Cardiac muscle cell (in vitro differentiated cells and primary cell): ENCODE measurements around the gene IGSF23. TPM values are rescaled to one million over a fixed set of nuclear protein-coding genes. Genes with fewer than 3 reads are reported as not detected.

Source experiments
- DNase-seq, 2 donors: peaks; one replicate each; pipeline versions ENCODE4 v3.0.0 to v3.0.0-alpha.2; 2010 to 2017; ENCODE audit warnings: low read depth in 1 of 2, low spot score in 1 of 2
- H3K27ac ChIP-seq: fragments of 200-600 bp; sonication (generic); 2 replicates; pipeline ENCODE4 v1.5.1; 2016
- H3K27me3 ChIP-seq: fragments of 200-600 bp; sonication (generic); 2 replicates; pipeline ENCODE4 v1.6.0; 2016; ENCODE audit warnings: control low read depth
- H3K36me3 ChIP-seq: fragments of 200-600 bp; sonication (generic); 2 replicates; pipeline ENCODE4 v1.5.1; 2016; ENCODE audit warnings: control low read depth
- H3K4me1 ChIP-seq: fragments of 200-600 bp; sonication (generic); 2 replicates; pipeline ENCODE4 v1.8.1; 2017; ENCODE audit warnings: low read depth, mild to moderate bottlenecking, mixed run types
- H3K4me3 ChIP-seq: fragments of 200-600 bp; sonication (generic); 2 replicates; pipeline ENCODE4 v1.5.1; 2016; ENCODE audit warnings: mild to moderate bottlenecking
- H3K9me3 ChIP-seq: fragments of 200-600 bp; sonication (generic); 2 replicates; pipeline ENCODE4 v1.5.1; 2017; ENCODE audit warnings: low read depth, mild to moderate bottlenecking, control low read depth
- polyA plus RNA-seq: library from polyadenylated mRNA; unstranded; fragments of >200 nt; fragmentation: Nextera tagmentation; extraction: Ambion mirVana; gene quantifications from 2 replicates; pipeline ENCODE4 v1.2.1, GENCODE V29; 2016
- total RNA-seq: library from RNA; depleted of rRNA; stranded (reverse); fragments of >200 nt; gene quantifications from 2 replicates; pipeline ENCODE4 v1.2.3, GENCODE V29; 2016
- TF ChIP-seq, protein P1 (sequence below): IDR thresholded peaks from 2 replicates; pipeline ENCODE4 v1.5.1; 2012; ENCODE audit warnings: low read depth, mild to moderate bottlenecking, low read length

Gene IGSF23
- total and polyA plus RNA-seq, 2 experiments from 2014 or later = not detected

DNA sequence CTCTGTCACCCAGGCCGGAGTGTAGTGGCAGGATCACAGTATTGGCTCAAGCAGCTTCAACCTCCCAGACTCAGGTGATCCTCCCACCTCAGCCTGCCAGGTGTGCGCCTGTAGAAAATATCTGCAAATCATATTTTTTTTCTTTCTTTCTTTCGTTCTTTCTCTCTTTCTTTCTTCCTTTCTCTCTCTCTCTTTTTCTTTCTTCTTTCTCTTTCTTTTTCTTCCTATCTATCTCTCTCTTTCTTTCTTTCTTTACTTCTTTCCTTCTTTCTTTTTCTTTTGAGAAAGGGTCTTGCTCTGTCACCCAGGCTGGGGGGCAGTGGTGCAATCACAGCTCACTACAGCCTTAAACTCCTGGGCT, 16.3 kb upstream of the IGSF23 start:
- Histone ChIP-seq H3K27me3 (no peaks in the 10 kb centered on the region), H3K9me3 (no peaks in the 10 kb centered on the region), H3K27ac (no peak overlapping the region), H3K4me1 (no peaks in the 10 kb centered on the region), H3K4me3 (no peak overlapping the region), H3K36me3 (no peaks in the 10 kb centered on the region)
- DNase-seq = no peak
- TF ChIP-seq, protein P1, sequence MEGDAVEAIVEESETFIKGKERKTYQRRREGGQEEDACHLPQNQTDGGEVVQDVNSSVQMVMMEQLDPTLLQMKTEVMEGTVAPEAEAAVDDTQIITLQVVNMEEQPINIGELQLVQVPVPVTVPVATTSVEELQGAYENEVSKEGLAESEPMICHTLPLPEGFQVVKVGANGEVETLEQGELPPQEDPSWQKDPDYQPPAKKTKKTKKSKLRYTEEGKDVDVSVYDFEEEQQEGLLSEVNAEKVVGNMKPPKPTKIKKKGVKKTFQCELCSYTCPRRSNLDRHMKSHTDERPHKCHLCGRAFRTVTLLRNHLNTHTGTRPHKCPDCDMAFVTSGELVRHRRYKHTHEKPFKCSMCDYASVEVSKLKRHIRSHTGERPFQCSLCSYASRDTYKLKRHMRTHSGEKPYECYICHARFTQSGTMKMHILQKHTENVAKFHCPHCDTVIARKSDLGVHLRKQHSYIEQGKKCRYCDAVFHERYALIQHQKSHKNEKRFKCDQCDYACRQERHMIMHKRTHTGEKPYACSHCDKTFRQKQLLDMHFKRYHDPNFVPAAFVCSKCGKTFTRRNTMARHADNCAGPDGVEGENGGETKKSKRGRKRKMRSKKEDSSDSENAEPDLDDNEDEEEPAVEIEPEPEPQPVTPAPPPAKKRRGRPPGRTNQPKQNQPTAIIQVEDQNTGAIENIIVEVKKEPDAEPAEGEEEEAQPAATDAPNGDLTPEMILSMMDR = no peak

DNA sequence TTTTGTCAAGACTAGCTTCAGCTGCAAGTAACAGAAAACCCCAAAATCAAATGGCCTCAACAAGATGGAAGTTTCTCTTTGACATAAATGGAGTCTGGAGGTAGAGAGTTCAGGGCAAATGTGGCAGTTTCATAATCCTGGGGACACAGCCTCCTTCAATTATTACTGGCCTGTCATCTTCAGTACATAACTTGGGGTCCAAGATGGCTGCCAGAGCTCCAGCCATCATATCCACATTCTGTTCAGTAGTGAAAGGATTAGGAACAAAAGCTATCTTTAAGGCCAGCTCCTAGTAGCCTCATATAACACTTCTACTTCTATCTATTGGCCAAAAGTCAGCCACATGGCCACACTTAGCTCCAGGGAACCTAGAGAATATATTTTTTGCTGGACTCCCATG, 15.0 kb upstream of the IGSF23 start:
- H3K4me1 ChIP-seq = no peaks in the 10 kb centered on the region
- no peak overlapping the region for H3K27ac ChIP-seq
- DNase-seq = no peak
- no peaks in the 10 kb centered on the region for H3K27me3 ChIP-seq
- no peak overlapping the region for H3K4me3 ChIP-seq
- no peaks in the 10 kb centered on the region for H3K9me3 ChIP-seq
- no peaks in the 10 kb centered on the region for H3K36me3 ChIP-seq
- TF ChIP-seq, protein P1 = no peak

DNA sequence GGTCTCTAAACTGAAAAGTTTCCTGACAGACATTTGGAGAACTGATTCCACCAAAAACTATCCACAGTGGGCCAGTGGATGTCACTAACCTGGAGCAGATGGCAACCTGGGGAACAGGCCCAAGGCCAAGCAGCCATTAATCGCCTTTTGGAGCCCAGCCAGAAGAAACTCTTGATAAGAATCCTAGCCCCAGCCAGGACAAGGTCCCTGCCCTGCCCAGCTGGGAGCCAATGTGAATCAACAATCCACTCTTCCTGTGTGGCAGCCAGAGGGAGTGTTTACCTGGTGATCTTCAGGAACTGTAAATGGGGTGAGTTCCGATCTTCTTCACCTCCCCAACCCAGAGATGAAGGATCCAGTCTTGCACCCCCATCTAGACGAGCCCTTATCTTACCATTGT, 14.5 kb upstream of the IGSF23 start:
- Histone ChIP-seq H3K4me3 (no peak overlapping the region), H3K27me3 (no peaks in the 10 kb centered on the region), H3K4me1 (no peaks in the 10 kb centered on the region), H3K9me3 (no peaks in the 10 kb centered on the region), H3K36me3 (no peaks in the 10 kb centered on the region), H3K27ac (no peak overlapping the region)
- no peak for DNase-seq
- TF ChIP-seq, protein P1 = no peak

DNA sequence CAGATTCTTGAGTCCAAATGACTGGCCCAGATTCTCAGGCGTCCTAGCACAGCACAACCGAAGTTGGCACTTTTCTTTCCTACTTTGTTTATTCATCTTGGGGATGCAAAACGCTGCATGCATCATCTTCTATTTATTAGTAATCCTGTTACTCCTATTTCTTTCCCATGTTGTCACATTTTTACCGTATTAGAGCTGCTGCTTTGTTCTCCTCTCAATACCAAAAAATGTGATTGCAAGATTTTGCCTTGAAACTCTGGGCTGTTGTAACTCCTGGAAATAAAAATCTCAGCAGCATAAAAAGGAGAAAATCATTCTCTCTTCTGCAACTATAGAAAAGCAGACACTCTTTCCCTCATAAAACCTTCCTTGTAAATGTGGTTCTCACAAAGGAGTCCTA, 12.9 kb upstream of the IGSF23 start:
- H3K4me3 ChIP-seq = no peak overlapping the region
- no peaks in the 10 kb centered on the region for H3K36me3 ChIP-seq
- no peaks in the 10 kb centered on the region for H3K27me3 ChIP-seq
- no peak for DNase-seq
- H3K9me3 ChIP-seq = no peaks in the 10 kb centered on the region
- no peak overlapping the region for H3K27ac ChIP-seq
- no peaks in the 10 kb centered on the region for H3K4me1 ChIP-seq
- TF ChIP-seq, protein P1 = no peak

DNA sequence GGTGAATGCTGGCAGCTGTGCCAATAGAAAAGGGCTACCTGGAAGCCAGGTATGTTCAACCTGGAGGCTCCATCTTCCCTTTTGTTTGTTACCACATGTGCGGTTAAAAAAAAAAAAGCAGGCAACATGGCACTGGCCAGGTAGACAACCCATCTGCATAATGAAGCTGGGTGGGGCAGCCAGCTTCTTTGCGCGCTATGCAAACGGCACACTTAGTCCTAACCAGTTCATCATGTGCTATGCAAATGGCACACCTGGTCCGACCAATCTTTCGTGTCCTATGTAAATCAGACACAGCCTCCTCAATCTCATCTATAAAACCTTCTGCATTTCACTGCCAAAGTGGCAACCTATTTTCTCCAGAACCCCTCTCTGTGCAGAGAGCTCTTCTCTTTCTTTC, 11.3 kb upstream of the IGSF23 start:
- Histone ChIP-seq H3K9me3 (no peaks in the 10 kb centered on the region), H3K4me1 (no peaks in the 10 kb centered on the region), H3K36me3 (no peaks in the 10 kb centered on the region), H3K27me3 (no peaks in the 10 kb centered on the region), H3K4me3 (no peak overlapping the region), H3K27ac (no peak overlapping the region)
- no peak for DNase-seq
- TF ChIP-seq, protein P1 = no peak
